GM12865 (cell line): ENCODE results near the gene MARS1.

Experiments
- DNase-seq: peaks from one replicate; pipeline ENCODE4 v3.0.0; 2010; ENCODE audit warnings: low read depth
- H3K4me3 ChIP-seq: 2 replicates; pipeline ENCODE4 v1.5.1; 2011; ENCODE audit warnings: mild to moderate bottlenecking, low read depth, low read length, control low read depth
- CTCF ChIP-seq: IDR thresholded peaks from 2 replicates; pipeline ENCODE4 v1.5.1; 2011; ENCODE audit warnings: low read length, control low read depth, low read depth, inconsistent platforms; ENCODE audit not compliant: insufficient read depth; ENCODE audit errors: missing control alignments

MARS1 gene

GRCh38 chr12:57473392-57473791 is 14.5 kb upstream of the MARS1 start:
- no peak for TF ChIP-seq CTCF
- DNase-seq, result no peak
- no peak overlapping the region for H3K4me3 ChIP-seq

GRCh38 chr12:57473886-57474285 is 14.0 kb upstream of the MARS1 start:
- TF ChIP-seq CTCF, result no peak
- no peak for DNase-seq
- no peak overlapping the region for H3K4me3 ChIP-seq

- TF ChIP-seq CTCF, result no peak
- H3K4me3 ChIP-seq, result no peak overlapping the region
- DNase-seq, result no peak
Observed at GRCh38 chr12:57474430-57474829, 13.4 kb upstream of the MARS1 start.

GRCh38 chr12:57474862-57475261 is 13.0 kb upstream of the MARS1 start:
- H3K4me3 ChIP-seq, result no peak overlapping the region
- no peak for DNase-seq
- no peak for TF ChIP-seq CTCF

- TF ChIP-seq CTCF, result no peak
- peak overlapping the region; percentile 69 for H3K4me3 ChIP-seq
- DNase-seq, result no peak
Observed at GRCh38 chr12:57475271-57476161, 12.4 kb upstream of the MARS1 start.

- peak overlapping the region; percentile 69 for H3K4me3 ChIP-seq
- TF ChIP-seq CTCF, result peak; percentile 66
- DNase-seq, result peak; percentile 78
Observed at GRCh38 chr12:57476162-57476992, 11.5 kb upstream of the MARS1 start.
